GM12873 (cell line): ENCODE results near the gene SIAE.

Experiments
- TF ChIP-seq, protein P1 (sequence below): IDR thresholded peaks from 2 replicates; pipeline ENCODE4 v1.5.1; 2012; ENCODE audit warnings: low read depth, mild to moderate bottlenecking, moderate library complexity, low read length, control low read depth; ENCODE audit not compliant: insufficient read depth; ENCODE audit errors: missing control alignments

The SIAE gene

DNA sequence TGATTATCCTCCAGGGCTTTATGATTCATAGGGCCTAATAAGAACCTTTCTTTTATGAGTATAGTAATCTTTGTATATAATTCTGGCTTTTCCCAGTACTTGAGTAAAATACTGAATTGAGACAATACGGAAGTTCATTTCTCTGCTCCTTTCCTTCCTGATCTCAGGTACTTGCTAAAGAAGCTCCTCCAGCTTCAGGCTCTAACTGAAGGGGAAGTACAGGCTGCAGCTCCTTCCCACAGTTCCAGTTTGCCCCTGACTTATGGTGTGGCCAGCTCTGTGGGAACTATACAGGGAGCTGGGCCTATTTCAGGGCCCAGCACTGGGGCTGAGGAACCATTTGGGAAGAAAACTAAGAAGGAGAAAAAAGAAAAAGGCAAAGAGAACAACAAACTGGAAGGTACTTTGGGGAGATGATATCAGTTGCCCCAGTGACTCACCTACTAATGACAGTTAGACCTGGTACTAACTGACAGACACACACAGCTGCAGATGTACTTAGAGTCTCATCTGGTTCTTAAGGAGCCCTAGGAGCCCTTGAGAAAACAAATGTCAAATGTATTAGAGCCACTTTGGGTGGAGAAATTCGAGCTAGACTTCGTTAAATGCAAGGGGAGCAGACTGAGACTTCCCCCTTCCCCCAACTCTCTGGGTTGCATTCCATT lies 47.9 kb downstream of the SIAE start:
- TF ChIP-seq, protein P1, sequence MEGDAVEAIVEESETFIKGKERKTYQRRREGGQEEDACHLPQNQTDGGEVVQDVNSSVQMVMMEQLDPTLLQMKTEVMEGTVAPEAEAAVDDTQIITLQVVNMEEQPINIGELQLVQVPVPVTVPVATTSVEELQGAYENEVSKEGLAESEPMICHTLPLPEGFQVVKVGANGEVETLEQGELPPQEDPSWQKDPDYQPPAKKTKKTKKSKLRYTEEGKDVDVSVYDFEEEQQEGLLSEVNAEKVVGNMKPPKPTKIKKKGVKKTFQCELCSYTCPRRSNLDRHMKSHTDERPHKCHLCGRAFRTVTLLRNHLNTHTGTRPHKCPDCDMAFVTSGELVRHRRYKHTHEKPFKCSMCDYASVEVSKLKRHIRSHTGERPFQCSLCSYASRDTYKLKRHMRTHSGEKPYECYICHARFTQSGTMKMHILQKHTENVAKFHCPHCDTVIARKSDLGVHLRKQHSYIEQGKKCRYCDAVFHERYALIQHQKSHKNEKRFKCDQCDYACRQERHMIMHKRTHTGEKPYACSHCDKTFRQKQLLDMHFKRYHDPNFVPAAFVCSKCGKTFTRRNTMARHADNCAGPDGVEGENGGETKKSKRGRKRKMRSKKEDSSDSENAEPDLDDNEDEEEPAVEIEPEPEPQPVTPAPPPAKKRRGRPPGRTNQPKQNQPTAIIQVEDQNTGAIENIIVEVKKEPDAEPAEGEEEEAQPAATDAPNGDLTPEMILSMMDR, result no peak

DNA sequence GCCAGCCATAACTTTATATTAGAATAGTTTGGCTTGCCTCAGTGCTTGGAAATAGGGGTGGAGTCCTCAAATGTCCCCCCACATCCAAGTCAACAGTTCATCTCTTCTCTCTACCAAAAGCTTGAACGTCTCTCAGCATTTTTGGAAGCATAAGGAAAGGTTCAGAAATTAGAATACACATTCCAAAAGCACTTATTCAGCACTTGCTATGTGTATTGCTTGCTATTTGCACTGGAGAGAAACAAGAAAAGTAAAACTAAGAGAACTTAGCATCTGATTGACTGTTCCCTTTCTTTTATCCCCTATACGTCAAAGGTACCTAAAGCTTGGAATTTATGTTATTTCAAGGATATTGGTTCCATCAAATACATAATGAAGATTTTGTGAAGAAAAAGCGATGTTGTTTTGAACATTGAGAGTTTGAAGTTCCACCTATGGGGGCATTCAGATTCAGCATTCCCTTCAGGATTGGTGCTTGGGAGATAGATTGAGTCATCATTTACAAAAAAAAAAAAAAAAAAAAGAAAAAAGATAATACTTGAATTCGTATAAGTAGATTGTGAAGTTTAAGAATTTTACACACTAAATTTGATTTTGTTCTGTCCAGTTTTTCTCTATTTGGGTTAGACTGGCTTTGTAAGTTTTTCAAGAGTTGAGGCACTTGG lies 49.5 kb downstream of the SIAE start:
- TF ChIP-seq, protein P1, result no peak

DNA sequence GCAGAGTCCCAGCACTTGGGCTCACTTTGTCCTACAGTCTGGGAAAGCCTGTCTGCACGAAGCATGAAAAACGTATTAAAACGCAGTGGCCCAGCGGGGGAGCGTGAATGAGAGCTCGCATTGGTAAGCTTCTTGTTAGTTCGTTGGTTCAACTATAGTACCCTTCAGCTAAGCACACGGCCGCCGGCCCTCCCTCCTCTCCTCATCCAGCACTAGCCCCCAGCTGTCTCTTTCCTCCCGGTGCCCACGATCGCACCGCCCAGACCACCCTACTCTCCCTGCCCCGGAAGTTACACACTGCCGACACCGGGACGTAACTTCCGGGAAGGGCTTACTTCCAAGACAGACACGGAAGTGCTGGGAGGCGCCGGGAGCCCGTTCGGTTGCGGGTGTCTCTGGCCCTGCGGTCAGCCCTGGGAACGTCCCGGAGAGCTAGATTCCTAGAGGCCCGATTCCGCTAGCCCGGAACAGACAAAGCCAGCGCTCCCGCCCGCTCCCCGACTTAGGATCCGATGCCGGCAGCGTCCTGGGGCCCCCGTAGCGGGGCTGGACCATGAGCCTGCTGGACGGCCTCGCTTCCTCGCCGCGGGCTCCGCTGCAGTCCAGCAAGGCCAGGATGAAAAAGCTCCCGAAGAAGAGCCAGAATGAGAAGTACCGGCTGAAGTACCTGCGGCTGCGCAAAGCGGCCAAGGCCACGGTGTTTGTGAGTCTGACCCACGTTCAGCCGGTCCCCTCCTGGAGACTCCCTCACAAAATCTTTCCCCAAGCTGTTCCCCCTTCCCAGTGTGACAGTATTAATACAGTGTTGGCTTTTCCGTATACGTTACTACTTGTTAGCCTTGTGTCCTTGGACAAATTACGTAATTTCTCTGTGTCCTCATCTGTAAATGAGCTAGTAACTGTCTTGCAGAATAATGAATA lies 50.7 kb downstream of the SIAE start, which contains the start of gene TBRG1:
Gene TBRG1, plus strand, starts transcription at position 334 of the 921 bp plus-strand sequence. Its CDS starts 220 bp downstream, at position 554.
- TF ChIP-seq, protein P1, result no peak

DNA sequence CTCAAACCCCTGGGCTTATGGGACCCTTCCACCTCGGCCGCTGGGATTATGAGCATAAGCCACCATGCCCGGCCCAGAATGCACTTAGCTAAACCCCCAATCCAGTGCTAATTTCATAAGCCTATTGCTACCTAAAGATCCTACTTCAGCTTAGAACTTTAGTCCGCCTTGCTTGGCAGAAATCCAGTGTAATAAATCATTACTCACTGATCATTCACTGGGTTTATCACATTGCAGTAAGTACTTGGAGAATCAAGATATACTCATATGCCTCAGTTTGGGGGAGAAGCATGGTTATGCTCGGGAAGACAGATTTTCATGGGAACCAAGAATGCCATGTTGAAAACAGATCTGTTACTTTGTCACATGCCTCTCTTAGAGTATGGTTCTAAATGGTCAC lies 54.7 kb downstream of the SIAE start:
- TF ChIP-seq, protein P1, result no peak

DNA sequence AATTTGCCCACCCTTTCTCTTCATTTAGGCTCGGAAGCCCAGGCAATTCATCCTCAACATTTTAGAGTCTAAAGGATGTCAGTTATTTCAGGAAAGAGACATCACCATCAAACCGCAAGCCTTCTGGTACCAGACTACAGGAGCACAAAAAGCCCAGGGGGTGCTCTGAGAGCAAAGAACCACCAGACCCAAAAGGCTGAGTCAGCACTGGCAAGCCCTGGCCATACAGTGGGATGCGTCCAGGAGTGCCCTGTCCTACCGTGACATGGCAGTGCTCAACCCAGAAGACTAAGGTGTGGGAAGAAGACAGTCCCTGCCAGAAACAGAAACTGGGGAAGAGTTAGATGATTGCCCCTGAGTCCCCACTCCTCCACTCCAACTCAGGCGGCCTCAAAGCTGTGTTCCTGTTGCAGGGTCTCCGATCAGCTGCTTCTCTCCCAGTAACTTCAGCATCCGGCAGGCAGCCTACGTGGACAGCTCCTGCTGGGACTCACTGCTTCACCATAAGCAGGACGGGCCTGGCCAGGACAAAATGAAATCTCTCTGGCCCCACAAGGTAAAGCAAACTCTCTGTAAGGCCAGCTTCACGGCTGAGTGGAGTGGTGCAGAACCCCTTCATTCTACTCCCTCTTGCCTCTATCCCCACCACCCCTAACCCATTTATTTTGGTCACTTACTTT lies 60.8 kb downstream of the SIAE start:
- TF ChIP-seq, protein P1, result no peak

DNA sequence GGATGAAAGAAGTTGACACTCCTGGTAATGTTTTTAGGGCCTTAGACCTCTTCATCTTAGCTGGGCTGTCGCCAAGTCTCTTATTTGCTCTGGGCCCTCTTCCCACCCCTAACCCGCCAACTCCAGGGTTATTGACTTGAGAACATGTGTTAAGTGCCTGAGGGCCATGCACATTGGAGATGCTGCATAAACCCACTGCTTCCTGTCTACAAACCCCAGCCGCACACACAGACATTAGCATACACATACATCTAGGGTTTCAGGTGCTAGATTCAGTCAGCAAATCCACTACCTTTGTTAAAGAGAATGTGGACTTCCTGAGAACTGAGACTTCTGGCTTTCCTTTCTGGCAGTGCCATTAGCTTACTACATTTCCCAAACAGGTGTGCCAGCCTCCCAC lies 61.5 kb downstream of the SIAE start:
- TF ChIP-seq, protein P1, result no peak
